ENCODE data around the gene SUN3.

GRCh38 chr7:48038815-48039506, 10.1 kb upstream of the SUN3 start:
- TF ChIP-seq ZNF274 (IDR thresholded peaks at IDR 0.05; ENCODE audit: low read depth, low read length) (no peak), YY1 (IDR thresholded peaks at IDR 0.05; ENCODE audit: insufficient read depth, insufficient read length) (no peak), SUZ12 (IDR thresholded peaks at IDR 0.05; ENCODE audit: extremely low read depth, insufficient read depth, insufficient read length) (no peak)

All from NT2/D1 (cell line).